ENCODE results near the gene ATOH1.

DNA sequence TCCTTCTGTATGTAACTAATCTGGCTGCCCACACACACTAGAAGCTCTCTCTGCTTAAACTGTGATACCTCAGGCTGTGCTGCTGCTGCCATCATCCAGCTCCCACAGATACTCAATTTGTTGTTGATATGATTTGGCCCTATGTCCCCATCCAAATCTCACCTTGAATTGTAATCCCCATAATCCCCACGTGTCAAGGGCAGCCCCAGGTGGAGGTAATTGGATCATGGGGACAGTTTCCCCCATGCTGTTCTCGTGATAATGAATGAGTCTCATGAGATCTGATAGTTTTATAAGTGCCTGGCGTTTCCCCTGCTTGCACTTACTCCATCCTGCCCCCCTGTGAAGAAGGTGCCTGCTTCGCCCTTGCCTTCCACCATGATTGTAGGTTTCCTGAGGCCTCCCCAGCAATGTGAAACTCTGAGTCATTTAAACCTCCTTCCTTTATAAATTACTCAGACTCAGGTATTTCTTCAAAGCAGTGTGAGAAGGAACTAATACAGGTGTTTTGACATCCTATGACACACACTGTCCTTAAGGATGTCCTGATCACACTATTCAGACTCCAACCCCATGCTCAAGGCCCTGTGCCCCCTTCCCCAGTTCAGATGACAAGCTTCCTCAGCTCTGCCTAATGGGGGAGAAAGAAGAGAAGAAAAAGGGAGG lies 2.9 kb upstream of the ATOH1 start:
- TF ChIP-seq, protein P1, sequence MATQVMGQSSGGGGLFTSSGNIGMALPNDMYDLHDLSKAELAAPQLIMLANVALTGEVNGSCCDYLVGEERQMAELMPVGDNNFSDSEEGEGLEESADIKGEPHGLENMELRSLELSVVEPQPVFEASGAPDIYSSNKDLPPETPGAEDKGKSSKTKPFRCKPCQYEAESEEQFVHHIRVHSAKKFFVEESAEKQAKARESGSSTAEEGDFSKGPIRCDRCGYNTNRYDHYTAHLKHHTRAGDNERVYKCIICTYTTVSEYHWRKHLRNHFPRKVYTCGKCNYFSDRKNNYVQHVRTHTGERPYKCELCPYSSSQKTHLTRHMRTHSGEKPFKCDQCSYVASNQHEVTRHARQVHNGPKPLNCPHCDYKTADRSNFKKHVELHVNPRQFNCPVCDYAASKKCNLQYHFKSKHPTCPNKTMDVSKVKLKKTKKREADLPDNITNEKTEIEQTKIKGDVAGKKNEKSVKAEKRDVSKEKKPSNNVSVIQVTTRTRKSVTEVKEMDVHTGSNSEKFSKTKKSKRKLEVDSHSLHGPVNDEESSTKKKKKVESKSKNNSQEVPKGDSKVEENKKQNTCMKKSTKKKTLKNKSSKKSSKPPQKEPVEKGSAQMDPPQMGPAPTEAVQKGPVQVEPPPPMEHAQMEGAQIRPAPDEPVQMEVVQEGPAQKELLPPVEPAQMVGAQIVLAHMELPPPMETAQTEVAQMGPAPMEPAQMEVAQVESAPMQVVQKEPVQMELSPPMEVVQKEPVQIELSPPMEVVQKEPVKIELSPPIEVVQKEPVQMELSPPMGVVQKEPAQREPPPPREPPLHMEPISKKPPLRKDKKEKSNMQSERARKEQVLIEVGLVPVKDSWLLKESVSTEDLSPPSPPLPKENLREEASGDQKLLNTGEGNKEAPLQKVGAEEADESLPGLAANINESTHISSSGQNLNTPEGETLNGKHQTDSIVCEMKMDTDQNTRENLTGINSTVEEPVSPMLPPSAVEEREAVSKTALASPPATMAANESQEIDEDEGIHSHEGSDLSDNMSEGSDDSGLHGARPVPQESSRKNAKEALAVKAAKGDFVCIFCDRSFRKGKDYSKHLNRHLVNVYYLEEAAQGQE (IDR thresholded peaks at IDR 0.05; ENCODE audit: insufficient read depth in 1 of 2, low read depth in 2 of 2, low read length in 2 of 2): no peak
- no peak for TF ChIP-seq SIN3A (IDR thresholded peaks at IDR 0.05; ENCODE audit: borderline replicate concordance, insufficient read depth, low read length)
